GM18520 (cell line): ENCODE results near the gene CEP83.
"Not testable (repeated sequence)": the region's sequence is repeated elsewhere in the genome, so short reads cannot be mapped to it uniquely, and the experiment has no call there.

Experiments
- ATAC-seq: cut with Tn5 transposase; IDR thresholded peaks from one replicate; pipeline ENCODE4 v1.9.1; 2021; ENCODE audit not compliant: unreplicated experiment

The CEP83 gene

GRCh38 chr12:94459728-94460615 is at the start of gene CEP83:
Gene CEP83, minus strand, starts transcription at chr12:94459867. Its CDS starts 47,377 bp downstream, at chr12:94412490.
- peak; percentile 92 for ATAC-seq

DNA sequence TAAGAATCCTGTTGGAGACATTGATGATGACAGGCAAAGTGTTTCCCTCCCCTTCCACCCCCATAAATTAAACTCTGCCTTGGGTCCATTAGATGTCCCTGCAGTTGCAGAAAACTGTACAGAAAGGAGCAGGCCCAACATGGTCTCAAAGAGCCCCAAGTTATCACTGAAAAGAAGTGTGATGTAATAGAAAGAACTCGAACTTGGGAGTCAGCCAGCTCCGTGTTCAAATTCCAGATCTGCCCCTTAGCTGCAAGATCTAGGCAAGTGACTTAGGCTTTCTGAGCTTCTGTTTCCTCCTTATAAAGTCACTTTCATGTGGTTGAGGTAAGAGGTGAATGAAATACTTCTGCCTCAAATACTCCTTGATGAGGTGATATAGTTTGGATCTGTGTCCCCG is 49.6 kb upstream of the CEP83 start:
- no peak for ATAC-seq

- ATAC-seq: no peak
Observed at GRCh38 chr12:94507455-94507854, 47.8 kb upstream of the CEP83 start.

- no peak for ATAC-seq
Observed at GRCh38 chr12:94504386-94504785, 44.7 kb upstream of the CEP83 start.

- ATAC-seq: no peak
Observed at GRCh38 chr12:94503619-94504018, 44.0 kb upstream of the CEP83 start.

DNA sequence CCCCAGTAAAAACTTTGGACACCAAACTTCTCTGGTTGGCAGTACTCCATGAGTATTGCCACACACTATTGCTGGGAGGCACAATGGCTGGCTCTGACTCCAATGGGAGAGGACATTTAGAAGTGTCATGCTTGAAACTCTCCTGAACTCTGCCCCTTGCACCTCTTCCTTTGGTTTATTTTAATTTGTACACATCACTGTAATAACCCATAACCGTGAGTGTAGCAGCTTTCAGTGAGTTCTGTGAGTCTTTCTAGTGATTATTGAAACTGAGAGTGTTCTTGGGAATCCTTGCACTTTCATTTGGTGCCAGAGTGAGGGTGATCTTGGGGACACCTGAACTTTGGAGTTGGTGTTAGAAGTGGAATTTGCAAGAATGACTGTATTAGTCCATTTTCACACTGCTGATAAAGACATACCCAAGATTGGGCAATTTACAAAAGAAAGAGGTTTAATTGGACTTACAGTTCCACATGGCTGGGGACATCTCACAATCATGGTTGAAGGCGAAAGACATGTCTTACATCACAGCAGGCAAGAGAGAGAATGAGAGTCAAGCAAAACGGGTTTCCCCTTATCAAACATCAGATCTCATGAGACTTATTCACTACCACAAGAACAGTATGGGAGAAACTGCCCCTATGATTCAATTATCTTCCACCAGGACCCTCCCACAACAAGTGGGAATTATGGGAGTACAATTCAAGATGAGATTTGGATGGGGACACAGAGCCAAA is 41.3 kb upstream of the CEP83 start:
- ATAC-seq: no peak

DNA sequence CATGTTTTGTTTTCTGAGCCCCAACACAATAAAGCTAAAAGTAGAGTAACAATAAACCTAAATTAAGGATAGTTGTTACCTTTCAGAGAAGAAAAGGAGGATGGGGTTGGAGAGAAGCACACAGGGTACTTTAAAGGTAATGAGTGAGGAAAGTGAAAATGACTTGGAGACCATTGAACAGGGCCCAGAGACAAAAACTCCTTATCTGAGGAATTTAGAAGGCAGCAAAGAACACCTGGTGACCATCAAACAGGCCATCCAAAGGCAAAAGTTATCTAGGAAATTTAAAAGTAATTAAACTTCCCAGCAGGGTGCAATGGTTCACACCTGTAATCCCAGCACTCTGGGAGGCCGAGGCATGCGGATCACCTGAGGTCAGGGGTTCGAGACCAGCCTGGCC is 39.0 kb upstream of the CEP83 start:
- ATAC-seq: no peak

DNA sequence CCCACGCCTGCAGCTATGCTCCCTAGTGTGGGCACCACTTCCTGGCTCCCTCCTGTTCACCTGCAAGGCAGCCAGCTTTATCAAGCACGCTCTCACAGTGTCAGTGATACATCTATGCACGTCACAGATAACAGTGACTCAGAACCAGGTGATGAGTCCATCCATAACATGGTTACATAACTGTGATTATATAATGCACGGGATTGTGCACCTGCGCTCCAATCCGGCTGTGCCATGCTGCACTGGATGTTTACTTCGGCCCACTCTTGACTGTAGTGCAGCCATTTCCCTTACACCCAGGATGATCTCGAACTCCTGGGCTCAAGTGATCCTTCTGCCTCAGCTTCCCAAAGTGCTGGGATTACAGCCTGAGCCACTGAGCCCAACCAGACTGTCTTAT is 38.4 kb upstream of the CEP83 start:
- ATAC-seq: no peak

GRCh38 chr12:94495445-94496115 is 35.9 kb upstream of the CEP83 start:
- ATAC-seq: no peak

GRCh38 chr12:94491489-94491888 is 31.8 kb upstream of the CEP83 start:
- ATAC-seq: no peak

DNA sequence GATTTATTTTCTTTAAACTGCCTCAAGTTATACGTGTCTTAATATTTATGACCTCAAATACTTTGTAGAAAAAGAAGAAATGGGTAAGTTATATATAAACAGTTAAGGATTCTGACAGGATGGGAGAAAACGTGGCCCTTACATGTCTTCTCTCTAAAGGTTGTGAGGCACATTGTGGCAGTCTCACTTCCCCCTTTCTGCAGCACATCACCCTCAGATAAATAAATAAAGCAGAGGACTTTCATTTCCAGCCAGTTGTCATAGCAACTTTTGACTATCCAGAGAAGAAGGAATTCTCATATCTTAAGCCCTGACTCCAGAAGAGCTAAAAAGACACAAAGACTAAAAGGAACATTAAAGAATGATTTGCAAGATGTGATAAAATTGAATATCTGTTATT is 28.8 kb upstream of the CEP83 start:
- ATAC-seq: peak; percentile 60

DNA sequence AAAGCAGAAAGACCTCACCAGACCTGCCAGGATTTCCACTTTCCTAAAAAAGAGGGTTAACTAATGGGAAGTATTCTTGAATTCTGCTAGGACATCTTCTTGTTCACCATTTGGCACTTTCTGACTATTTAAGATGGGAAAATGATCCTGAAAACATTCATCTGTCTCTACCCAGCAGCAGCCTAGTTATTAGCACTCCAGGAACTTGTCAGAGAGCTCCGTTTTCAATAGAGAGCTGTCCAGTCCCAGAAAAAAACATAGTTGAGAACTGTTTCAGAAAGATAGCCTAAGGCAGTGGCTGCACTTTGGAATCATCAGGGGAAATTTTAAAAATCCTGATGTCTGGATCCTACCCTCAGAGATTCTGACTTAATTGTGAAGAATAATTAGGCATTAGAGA is 22.1 kb upstream of the CEP83 start:
- no peak for ATAC-seq

DNA sequence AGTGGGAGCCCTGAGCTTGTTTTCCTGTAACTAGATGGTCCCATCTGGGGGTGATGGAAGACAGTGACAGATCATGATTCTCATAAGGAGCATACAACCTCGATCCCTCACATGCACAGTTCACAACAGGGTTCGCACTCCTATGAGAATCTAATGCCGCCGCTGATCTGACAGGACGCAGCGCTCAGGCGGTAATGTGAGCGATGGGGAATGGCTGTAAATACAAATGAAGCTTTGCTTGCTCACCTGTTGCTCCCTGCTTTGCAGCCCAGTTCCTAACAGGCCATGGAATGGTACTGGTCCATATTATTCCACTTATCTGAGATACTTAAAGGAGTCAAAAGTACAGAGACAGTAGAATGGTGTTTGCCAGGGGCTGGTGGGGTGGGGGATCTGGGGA is 9.9 kb upstream of the CEP83 start:
- no peak for ATAC-seq

GRCh38 chr12:94460616-94460959 is 921 bp upstream of the CEP83 start:
- ATAC-seq: no peak

- ATAC-seq: no peak
Observed at GRCh38 chr12:94458877-94459727, 565 bp downstream of the CEP83 start.

- no peak for ATAC-seq
Observed at GRCh38 chr12:94457311-94457710, 2.4 kb downstream of the CEP83 start.

DNA sequence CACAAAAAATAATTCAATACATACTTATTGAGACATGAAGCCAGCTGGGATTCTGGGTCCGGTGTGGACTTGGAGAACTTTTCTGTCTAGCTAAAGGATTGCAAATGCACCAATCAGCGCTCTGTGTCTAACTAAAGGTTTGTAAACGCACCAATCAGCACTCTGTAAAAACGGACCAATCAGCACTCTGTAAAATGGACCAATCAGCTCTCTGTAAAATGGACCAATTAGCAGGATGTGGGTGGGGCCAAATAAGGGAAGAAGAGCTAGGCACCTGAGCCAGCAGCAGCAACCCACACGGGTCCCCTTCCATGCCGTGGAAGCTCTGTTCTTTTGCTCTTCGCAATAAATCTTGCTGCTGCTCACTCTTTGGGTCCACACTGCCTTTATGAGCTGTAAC is 5.3 kb downstream of the CEP83 start:
- not testable (repeated sequence) for ATAC-seq

- no peak for ATAC-seq
Observed at GRCh38 chr12:94445662-94446061, 14.0 kb downstream of the CEP83 start.

DNA sequence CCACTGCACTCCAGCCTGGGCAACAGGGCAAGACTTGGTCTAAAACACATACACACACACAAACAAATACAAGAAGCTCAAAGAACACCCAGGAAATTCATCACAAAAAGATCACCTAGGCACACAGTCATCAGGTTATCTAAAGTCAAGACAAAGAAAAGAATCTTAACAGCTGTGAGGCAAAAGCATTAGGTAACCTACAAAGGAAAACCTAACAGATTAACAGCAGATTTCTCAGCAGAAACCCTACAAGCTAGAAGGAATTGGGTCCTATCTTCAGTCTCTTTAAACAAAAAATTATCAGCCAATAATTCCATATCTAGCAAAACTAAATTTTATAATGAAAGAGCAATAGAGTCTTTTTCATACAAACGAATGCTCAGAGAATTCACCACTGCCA is 22.4 kb downstream of the CEP83 start:
- ATAC-seq: no peak

DNA sequence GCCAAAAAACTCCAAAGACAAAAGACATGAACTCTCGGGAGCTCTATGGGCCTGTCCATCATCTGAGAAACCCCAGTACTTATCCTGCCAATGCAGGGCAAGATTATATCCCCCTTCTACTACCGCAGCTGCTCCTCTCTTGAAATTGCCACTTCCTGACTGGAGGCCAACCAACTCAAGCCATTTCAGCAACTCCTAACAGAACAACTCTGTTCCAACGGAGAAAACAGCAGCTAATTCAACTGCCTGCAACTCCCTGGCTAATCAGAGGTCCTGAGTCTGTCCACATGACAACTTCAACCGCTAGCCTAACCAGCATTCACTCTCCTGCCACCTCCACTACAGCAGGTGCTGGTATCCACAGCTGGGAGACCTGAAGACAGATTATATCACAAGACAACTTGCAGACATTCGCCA is 24.1 kb downstream of the CEP83 start:
- ATAC-seq: no peak

GRCh38 chr12:94434171-94434570 is 25.5 kb downstream of the CEP83 start:
- ATAC-seq: no peak
